ENCODE data around the gene CASP8.

DNA sequence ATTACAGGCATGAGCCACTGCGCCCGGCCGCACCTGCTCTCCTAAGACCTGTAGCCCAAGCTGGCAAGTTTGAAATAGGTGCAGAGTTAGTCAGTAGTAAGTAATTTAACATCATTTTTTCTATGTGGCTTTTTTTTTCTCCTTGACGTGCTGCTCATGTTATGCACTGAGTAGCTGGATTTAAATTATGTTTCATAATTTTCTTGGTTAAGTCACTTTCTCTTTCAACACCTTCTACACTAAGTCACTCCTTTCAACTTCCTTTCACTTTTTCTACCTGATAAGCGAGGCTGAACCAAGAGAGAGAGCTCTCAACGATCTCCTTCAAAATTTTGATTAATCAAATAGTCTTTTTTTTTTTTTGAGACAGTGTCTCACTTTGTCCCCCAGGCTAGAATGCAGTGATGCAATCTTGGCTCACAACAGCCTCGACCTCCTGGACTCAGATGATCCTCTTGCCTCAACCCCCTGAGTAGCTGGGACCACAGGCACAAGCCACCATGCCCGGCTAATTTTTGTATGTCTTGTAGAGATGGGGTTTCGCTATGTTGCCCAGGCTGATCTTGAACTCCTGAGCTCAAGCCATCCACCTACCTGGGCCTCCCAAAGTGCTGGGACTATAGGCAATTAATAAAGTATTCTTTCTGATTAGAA is 13.1 kb downstream of the CASP8 start:
- TF ChIP-seq, protein P1, sequence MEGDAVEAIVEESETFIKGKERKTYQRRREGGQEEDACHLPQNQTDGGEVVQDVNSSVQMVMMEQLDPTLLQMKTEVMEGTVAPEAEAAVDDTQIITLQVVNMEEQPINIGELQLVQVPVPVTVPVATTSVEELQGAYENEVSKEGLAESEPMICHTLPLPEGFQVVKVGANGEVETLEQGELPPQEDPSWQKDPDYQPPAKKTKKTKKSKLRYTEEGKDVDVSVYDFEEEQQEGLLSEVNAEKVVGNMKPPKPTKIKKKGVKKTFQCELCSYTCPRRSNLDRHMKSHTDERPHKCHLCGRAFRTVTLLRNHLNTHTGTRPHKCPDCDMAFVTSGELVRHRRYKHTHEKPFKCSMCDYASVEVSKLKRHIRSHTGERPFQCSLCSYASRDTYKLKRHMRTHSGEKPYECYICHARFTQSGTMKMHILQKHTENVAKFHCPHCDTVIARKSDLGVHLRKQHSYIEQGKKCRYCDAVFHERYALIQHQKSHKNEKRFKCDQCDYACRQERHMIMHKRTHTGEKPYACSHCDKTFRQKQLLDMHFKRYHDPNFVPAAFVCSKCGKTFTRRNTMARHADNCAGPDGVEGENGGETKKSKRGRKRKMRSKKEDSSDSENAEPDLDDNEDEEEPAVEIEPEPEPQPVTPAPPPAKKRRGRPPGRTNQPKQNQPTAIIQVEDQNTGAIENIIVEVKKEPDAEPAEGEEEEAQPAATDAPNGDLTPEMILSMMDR (IDR thresholded peaks at IDR 0.05), result no peak
- TF ChIP-seq EP300 (IDR thresholded peaks at IDR 0.05) (no peak), POLR2A (IDR thresholded peaks at IDR 0.05) (no peak)

Measured in sigmoid colon (tissue), 4 donors.